ENCODE results near the gene ZNF467. TPM values are rescaled to one million over a fixed set of nuclear protein-coding genes. Genes with fewer than 3 reads are reported as not detected.

The ZNF467 gene
- total RNA-seq, 1 donor from 2014 or later, result not detected

GRCh38 chr7:149816267-149816751 lies 42.9 kb upstream of the ZNF467 start:
- H3K4me3 ChIP-seq (ENCODE audit: low read depth, low read length), result no peak overlapping the region
- no peak for DNase-seq (ENCODE audit: low read depth)
- peaks cover 19% of the 10 kb centered on the region for H3K27me3 ChIP-seq (ENCODE audit: control insufficient read depth, insufficient read depth, low read length)
- TF ChIP-seq, protein P1, sequence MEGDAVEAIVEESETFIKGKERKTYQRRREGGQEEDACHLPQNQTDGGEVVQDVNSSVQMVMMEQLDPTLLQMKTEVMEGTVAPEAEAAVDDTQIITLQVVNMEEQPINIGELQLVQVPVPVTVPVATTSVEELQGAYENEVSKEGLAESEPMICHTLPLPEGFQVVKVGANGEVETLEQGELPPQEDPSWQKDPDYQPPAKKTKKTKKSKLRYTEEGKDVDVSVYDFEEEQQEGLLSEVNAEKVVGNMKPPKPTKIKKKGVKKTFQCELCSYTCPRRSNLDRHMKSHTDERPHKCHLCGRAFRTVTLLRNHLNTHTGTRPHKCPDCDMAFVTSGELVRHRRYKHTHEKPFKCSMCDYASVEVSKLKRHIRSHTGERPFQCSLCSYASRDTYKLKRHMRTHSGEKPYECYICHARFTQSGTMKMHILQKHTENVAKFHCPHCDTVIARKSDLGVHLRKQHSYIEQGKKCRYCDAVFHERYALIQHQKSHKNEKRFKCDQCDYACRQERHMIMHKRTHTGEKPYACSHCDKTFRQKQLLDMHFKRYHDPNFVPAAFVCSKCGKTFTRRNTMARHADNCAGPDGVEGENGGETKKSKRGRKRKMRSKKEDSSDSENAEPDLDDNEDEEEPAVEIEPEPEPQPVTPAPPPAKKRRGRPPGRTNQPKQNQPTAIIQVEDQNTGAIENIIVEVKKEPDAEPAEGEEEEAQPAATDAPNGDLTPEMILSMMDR (IDR thresholded peaks at IDR 0.05; ENCODE audit: insufficient read depth, low read length, poor library complexity, severe bottlenecking), result no peak
- H3K36me3 ChIP-seq (ENCODE audit: control insufficient read depth, insufficient read depth, low read length), result no peaks in the 10 kb centered on the region

DNA sequence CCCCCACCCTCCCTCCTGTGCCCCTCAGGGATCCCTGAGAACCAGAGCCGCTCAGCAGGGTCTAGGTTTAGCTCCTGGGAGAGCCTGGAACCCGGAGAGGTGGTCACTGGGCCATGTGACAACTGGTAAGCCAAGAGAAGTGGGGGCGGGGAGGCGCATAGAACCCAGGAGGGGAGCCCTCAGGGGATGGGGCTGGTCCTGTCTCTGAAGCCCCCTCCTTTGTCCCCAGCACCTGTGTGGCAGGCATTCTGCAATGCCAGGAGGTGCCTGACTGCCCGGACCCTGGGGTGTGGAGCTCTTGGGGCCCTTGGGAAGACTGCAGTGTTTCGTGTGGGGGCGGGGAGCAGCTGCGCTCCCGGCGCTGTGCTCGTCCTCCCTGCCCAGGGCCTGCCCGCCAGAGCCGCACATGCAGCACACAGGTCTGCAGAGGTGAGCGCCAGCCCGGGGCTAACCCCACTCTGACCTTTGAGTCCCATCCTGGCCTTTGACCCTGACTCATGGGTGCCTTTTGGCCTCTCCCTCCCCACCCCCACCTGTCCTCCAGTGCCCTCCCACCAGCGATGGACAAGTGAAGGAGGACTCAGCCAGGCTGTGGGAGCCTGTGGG lies 42.4 kb upstream of the ZNF467 start:
- Histone ChIP-seq H3K4me3 (ENCODE audit: low read depth, low read length) (no peak overlapping the region), H3K36me3 (ENCODE audit: control insufficient read depth, insufficient read depth, low read length) (no peaks in the 10 kb centered on the region), H3K27me3 (ENCODE audit: control insufficient read depth, insufficient read depth, low read length) (peaks cover 17% of the 10 kb centered on the region)
- TF ChIP-seq, protein P1 (IDR thresholded peaks at IDR 0.05; ENCODE audit: insufficient read depth, low read length, poor library complexity, severe bottlenecking), result no peak
- DNase-seq (ENCODE audit: low read depth), result no peak

GRCh38 chr7:149815121-149815520 lies 41.7 kb upstream of the ZNF467 start:
- Histone ChIP-seq H3K4me3 (ENCODE audit: low read depth, low read length) (no peak overlapping the region), H3K27me3 (ENCODE audit: control insufficient read depth, insufficient read depth, low read length) (peaks cover 16% of the 10 kb centered on the region), H3K36me3 (ENCODE audit: control insufficient read depth, insufficient read depth, low read length) (no peaks in the 10 kb centered on the region)
- TF ChIP-seq, protein P1 (IDR thresholded peaks at IDR 0.05; ENCODE audit: insufficient read depth, low read length, poor library complexity, severe bottlenecking), result no peak
- no peak for DNase-seq (ENCODE audit: low read depth)

DNA sequence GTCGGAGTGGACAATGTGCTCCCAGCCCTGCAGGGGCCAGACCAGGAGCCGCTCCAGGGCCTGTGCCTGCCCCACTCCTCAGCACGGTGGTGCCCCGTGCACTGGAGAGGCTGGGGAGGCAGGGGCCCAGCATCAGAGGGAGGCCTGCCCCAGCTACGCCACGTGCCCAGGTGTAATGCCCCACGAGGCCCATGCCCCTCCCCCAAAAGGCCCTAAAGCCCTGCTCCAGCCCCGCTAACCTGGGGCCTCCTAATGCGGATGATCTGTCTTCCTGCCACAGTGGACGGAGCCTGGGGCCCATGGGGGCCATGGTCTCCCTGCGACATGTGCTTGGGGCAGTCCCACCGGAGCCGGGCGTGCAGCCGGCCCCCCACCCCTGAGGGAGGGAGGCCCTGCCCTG lies 41.1 kb upstream of the ZNF467 start:
- H3K36me3 ChIP-seq (ENCODE audit: control insufficient read depth, insufficient read depth, low read length), result no peaks in the 10 kb centered on the region
- TF ChIP-seq, protein P1 (IDR thresholded peaks at IDR 0.05; ENCODE audit: insufficient read depth, low read length, poor library complexity, severe bottlenecking), result no peak
- H3K4me3 ChIP-seq (ENCODE audit: low read depth, low read length), result no peak overlapping the region

GRCh38 chr7:149813254-149814035 lies 40.1 kb upstream of the ZNF467 start:
- Histone ChIP-seq H3K4me3 (ENCODE audit: low read depth, low read length) (no peak overlapping the region), H3K36me3 (ENCODE audit: control insufficient read depth, insufficient read depth, low read length) (no peaks in the 10 kb centered on the region), H3K27me3 (ENCODE audit: control insufficient read depth, insufficient read depth, low read length) (peaks cover 16% of the 10 kb centered on the region)
- TF ChIP-seq, protein P1 (IDR thresholded peaks at IDR 0.05; ENCODE audit: insufficient read depth, low read length, poor library complexity, severe bottlenecking), result no peak
- no peak for DNase-seq (ENCODE audit: low read depth)

More for the DNA sequence above, 41.1 kb upstream of the ZNF467 start:
- peaks cover 16% of the 10 kb centered on the region for H3K27me3 ChIP-seq (ENCODE audit: control insufficient read depth, insufficient read depth, low read length)
- no peak for DNase-seq (ENCODE audit: low read depth)
